Stimulated activated CD4-positive, alpha-beta T cell treated with anti-CD3 and anti-CD28 coated beads, Interleukin-1b, Interleukin-23, amount 100 ng/mL, for 24 hours (primary cell): ENCODE data around the gene RBFOX1.

ENCODE experiments used
- DNase-seq, 4 experiments: peaks; one replicate each; pipeline ENCODE4 v3.0.0-alpha.2; 2020; ENCODE audit warnings: low read depth in 4 of 4, low spot score in 1 of 4

The RBFOX1 gene

DNA sequence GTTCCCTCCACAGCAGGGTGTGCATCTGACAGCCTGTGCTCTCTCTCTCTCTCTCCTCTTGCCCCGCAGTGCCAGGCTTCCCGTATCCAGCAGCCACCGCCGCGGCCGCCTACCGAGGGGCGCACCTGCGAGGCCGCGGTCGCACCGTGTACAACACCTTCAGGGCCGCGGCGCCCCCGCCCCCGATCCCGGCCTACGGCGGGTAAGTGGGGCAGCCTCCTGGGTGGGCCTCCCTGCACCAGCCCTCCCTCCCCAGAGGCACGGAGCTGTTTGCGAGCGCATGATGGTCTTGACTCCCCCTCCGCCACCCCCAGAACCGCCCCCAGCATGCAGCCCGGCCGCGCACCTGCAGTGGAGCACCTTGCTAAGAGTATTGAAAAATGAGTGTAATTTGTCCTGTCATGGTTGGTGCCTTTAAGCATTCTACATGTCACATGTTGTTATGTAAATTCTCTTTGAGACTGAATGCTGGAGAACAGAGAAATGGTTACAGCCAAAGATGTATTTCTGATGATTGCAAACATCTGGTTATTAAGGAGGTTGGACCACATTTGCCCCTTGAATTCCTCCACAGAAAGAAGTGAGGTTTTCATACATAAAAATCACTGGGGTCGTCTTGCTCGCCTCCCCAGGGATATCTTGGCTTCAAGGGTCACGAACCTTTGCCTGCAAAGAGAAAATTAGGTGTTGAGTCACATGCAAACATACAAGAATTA lies 321.3 kb downstream of the RBFOX1 start:
- no peak for DNase-seq

DNA sequence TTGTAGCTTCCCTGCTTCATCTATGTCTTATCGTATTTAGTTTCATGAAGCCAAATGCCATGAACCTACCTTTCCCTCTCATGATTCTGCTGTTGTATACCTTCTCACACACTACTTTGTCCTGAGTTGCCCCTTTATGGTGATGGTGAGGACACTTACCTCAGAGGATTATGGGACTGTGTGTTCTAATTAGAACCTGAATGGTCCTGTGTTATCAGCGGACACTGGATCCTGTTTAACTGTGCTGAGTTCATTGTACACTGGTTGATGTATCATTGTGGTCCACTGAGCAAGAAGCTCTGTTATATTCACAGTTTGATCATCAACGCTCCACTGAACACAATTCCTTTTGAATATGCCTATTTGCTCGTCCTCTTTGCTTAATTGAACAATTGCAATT lies 343.0 kb downstream of the RBFOX1 start:
- DNase-seq, result no peak

DNA sequence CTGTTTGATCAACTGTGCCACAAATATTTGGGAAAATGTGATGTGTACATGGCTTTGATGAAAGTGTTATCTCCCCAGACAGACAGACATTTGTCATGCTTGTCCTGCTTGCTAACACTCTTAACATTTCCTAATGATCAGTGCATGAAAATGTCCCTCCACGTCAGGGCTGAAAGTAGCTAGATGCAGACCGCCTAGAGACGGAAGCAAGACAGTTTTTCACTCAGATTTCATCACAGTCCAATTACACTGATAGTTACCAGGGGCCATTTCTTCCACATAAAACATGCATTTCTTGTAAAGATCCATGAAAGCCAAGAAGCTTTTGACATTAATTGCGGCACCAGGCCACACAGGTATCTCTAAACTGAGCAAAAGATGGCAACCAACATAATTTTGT lies 347.7 kb downstream of the RBFOX1 start:
- no peak for DNase-seq

DNA sequence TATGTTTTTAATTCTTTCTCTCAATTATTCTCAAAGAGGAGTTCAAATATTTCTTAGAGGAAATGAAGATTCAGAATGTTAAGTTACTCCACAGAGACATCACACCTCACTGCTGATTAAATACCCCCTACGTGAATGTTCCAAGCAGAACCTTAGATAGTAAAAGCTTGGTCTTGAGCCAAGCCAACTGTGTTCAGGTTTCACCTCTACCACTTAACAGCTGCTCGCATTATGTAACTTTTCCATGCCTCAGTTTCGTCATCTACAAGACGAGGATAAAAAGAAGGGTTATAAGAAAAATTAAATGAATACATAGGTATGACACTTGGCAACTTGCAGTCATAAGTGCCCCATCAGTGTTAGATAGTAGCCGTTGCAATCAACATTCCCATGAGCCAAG lies 356.2 kb downstream of the RBFOX1 start:
- DNase-seq, result no peak

DNA sequence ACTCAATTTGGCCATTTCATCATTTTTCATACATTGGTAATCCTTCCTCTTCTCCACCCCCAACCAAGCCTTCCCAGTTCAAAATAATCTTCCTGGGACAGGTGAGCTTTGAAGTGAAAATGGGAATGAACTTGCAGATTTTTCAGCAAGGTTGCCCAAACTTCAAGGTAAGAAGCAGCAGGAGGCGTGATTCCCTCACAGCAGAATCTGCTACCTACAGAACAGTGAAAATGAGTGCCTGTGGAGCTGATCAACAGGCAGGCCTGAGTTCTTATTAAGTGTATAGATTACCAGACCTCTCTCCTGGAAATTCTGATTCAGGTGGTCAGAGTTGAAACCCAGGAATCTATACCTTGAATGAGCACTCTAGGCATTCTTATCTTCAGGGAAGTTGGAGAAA lies 356.6 kb downstream of the RBFOX1 start:
- DNase-seq, result no peak

DNA sequence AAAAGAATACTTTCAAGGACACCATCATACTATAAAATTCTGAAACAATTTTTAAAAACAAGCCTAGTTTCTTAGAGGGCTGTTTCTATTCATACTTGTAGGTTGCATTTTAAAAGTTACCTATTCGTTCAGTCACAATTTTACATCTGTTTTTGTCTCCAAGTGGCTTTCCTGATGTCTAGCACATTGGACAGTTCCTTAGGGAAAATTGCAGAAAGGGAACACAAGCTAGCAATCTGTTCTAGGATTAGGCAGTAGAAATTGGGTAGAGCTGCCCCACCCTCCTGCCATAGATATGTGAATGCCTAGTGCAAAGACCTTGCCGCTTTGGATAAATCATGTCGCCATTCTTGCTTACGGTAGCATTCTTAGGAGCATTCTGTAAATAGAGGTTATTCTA lies 358.9 kb downstream of the RBFOX1 start:
- no peak for DNase-seq

DNA sequence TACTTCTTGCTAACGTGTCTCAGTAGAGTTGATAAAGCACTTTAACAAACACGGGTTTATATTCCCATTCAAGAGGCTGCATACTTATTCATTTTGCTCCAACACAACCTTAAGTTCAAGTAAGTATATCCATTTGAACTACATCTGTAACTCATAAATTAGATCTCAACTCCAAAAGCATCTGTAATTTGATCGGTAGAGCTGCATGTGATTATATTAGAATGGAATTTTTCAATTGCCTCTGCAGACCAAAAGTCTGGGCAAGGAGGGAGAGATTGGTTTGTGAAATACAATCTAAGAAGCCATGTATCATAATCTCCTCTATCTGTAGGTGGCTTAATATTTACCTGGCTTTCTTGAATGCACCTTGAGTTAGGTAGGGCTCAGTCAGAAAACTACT lies 371.0 kb downstream of the RBFOX1 start:
- DNase-seq, result no peak

DNA sequence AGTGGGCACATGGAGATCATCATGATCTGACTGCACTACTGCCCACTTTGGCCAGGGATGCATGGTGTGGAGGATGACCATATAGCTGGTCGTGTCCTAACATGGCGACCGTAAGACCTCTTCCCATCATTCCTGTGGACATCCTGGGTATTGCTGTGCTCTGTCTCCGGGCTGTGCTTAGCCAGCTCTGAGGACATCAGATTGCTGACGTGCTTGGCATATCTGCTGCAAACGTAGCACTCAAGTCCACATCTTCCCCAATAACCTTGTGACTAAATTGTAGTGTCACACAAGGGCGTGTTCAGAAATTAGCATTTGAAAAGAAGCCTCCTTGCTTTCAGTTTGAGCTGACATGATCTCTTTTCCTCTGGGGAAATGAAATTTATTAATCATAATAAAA lies 373.2 kb downstream of the RBFOX1 start:
- no peak for DNase-seq

DNA sequence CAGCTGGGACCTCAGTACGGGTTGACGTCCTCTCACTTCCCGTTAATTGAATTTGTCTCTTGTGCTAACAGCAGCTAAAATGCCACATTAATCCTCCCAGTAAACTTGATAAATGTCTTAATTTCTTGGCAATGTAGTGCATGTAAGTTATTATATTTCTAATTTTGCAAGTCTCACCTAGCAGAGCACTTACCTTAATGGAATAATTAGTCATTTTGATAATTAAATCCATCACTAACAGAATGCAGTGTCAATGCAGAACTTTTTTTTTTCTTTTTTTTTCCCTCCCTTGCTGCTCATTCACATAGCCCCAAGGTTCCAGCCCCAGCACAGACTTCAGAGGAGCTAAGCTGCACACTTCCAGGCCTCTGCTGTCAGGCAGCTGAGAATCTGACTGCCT lies 376.5 kb downstream of the RBFOX1 start:
- DNase-seq, result no peak

DNA sequence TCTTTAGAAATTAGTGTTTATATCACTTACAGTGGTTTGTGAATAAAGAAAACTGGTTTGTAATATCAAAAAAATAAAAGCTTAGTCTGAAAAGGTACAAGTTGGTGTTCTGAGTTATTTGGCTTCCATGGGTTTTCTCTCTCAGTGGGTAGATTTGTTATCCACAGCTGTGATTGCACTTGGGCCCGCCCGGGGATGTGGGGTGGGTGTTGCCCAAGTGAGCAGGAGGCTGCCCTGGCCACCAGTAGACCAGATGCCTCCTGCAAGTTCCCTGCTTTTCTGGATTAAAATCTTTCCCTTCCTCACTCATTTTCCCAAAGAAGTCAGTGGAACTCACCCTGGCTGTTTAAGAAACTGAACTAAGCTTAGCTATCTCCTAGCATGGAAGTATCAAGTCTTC lies 380.6 kb downstream of the RBFOX1 start:
- no peak for DNase-seq

DNA sequence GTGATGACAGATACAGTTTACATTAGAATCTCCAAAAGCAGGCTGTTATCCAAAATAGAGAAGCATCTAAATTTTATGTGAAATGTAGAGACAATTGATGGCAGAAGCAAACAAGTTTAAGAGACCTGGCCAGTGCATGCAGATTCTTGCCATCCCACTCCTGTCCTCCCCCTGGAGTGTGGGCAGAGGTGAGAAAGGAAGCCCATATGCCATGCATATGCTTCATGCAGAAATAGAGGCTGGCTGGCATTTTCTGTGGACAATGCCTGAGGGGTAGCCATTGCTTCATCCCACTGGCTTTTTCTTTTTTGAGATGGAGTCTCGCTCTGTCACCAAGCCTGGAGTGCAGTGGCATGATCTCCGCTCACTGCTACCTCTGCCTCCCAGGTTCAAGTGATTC lies 382.1 kb downstream of the RBFOX1 start:
- DNase-seq, result no peak

DNA sequence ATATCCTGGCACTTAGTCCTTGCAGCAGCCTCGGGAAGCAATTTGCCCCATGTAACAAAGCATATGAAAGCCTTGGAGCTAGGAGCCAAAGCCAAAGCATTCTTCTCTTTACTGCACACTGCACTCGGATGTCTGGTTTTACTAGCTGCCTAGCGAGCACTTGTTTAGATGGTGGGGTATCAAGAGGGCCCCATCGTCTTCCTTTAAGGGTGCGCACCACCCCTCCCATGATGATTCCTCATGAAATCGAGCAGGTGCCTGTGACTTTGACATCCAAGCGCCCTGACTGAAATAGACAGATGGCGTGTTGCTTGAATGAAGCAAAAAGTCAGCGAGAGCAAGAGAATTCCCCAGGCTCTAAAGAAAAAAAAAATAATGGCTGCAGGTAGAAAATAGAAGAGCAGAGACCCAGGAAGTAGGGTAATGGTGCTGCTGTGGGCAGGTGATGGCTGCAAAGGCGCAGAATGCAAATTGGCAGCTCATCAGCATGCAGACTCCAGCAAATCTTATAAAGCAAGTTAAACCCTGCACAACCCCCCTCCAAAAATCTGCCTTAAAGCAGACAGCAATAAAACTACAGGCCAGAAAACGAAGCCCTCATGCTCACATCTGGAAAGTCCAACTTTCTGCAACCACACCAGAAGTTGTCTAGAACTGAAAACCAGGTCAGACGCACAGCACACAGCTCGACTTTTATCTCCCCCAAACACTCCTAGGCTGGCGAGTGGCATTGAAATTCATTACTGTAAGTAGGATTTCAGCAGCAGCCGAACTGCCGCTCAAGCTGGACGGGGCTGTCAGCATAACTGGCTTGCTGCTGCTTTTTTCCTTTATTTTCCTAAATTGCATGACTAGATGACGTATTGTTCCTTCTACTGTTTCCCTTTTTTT lies 384.3 kb downstream of the RBFOX1 start:
- no peak for DNase-seq

DNA sequence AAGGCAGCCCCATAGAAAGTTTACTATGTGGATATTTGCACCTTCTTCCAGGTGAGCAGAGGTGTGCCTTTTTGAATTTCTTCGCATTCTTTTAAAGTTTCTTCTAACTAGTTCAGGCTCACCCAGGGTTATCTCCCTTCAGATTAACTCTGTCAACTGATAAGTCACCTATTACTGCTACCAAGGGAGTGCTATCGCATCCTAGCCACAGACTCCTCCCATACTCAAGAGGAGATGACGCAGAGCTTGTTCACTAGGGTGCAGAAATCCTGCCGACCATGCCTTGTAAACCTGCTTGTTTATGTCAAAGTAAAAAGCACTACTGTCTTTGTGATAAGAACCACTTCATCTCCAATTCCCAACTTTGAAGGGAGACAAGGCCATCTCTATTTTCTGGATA lies 390.1 kb downstream of the RBFOX1 start:
- DNase-seq, result no peak

DNA sequence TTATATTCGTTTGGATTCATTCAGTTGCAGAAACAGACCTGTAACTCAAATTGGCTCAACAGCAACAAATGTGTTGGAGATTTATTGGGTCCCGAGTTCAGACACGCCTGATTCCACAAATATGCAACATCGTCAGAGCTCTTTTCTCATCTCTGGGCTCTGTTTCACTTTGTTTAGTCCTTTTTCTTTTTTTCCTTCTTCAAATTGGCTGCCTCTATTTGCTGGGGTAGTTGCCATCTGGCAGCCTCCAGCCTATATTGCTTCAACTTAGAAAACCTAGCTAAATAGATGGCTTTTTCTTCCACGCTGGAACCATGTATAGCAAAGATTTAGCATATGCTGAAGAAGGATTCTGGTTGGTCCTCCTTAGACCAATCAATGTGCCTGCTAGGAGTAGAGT lies 398.5 kb downstream of the RBFOX1 start:
- DNase-seq, result no peak

DNA sequence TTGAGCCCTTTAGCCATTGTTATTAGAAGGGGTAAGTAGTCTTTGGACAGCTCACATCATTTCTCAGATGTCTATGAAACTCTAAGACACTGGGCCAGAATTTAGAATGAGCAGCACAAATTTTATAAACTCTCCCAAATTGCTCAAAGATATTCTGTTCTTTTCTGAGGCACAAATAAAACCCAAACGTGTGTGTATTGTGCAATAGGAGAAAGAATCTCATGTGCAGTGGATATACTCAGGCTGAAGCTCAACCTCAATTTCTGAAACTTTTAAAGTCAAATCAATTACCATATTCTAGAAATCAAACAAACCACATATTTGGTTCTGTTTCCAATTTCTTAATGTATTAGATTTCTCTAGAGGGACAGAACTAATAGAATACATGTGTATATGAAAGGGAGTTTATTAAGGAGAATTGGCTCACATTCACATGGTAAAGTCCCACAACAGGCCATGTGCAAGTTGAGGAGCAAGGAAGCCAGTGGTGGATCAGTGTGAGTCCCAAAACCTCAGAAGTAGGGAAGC lies 403.6 kb downstream of the RBFOX1 start:
- DNase-seq, result no peak

DNA sequence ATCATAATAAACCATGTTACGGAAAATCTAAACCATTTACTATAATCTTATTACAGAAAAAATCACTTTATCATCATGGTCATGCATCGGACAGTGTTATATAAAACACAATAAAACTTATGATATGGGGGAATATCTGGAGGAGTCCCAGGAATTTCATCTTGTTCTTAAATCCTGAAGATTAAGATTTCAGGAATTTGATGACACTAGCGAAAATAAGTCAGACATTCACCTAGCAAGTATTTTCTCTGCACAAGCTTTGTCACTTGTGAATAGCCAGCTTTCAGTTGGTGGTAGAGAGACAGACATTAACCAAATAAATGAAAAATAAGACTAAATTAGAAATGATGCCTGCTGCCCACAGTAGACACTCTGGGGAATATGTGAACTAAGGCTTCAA lies 410.0 kb downstream of the RBFOX1 start:
- no peak for DNase-seq

DNA sequence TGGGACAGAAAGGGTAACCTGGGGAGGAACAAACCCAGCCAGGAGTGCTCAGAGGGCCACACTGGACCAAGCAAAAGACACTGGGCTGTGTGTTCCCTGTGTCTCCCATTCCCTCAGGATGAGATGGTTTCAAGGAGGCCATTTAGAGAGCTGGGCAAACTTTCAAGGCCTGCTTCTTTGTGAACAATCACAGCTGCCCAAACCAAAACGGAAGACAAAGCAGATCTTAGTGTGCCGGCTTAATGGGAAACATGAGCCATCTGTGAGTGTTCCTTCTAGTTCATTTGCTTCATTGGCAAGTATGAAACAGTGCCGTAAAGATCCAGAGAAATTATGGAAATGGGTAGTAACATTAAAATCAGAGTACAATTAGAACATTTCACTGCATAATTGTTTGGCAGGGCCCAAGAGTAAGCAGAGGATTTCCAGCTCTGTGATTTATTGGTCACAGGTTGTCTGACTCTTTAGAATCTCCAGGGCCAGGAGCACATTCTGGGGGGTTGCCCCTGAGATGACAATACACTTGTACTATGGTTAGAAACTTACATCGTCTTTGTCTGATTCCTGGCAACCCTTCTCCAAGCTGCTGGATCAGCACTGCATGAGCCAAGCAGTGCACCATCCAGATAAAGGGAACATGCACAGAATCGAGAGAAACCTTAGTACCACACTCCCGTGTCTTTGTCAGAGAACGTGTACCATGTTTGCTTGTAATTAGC lies 412.1 kb downstream of the RBFOX1 start:
- no peak for DNase-seq

DNA sequence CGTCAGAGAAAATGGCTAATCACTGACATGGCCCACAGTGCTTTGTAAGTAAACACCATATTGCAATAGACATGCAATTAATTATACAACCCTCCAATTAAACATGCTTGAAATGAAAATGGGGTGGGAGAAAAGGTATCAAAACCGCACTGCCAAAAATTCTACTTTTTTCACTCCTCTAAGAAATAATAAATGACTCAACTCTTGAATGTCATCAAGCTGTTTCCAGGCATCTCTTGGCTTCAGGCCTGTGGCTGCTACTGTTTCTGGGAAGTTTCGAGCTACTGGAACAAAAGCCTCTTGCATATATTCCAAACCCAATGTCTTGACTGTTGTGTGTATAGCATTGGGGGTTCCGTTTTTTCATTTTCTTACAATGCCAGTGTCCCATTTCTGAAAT lies 412.6 kb downstream of the RBFOX1 start:
- no peak for DNase-seq

DNA sequence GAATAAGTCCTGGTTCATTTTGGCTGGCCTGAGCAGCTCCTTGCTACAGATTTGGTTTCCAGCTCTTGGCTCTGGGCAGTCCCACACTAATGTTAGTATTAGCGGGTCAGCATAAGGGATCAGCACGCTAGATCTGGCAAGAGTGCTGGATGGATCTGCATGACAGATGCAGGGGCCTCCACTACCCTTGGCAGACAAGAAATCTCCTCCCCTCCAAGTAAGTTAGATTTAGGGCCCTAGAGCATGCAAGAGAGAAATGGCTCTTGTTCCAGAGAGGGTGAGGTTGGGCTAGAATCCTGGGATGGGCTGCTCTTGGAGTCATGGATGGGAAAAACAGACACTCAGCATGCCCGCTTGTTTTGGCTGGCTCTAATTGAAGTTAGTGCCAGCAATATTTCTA lies 414.3 kb downstream of the RBFOX1 start:
- no peak for DNase-seq

DNA sequence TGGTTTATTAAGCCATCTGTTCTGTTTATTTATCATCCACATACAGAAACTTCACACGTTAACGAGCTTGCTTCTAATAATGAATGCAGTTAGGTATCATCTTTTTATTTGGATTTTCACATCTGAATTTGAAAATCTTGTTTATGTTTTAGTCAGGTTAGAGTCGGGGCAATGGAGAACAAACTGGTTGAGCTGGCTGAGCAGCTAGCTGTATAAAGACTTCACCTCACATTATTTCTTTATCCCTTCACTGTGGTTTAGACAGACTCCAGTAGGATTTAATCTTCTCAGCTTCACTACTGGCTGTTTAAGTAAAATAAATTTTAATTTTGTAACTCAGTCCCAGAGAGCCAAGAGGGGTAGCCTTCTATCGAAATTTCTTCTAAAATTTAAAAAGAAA lies 415.9 kb downstream of the RBFOX1 start:
- no peak for DNase-seq

DNA sequence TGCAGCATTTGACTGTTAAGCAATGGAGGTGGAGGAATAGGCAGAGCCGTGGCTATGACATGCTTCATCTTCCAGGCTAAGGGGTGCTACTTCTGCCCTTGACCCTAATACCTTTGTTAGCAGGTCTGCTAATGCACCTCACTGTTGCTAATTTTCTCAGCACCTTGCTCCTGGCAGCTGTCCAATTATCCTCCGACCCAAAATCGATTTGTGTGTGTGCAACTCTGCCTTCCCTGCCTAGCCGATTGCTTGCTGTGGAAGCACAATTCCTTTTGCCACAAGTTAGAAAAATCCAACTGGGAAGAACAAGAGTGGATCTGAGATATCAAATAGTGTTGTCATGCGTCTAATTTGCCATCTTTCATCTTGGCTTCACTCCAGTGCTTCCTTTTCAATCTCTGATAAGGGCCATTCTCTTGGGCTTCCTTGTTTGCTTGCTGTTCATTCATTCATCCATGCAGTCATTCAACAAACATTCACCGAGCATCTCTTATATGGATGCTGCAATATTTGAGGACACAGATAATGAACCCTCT lies 422.8 kb downstream of the RBFOX1 start:
- no peak for DNase-seq
